Measurements from ENCODE around the gene WDR49.

WDR49 gene

GRCh38 chr3:167653155-167653554 lies 587 bp downstream of the WDR49 start:
- Histone ChIP-seq H3K4me3 (ENCODE audit: low read depth, low read length, poor library complexity, severe bottlenecking) (no peak overlapping the region), H4K20me1 (ENCODE audit: insufficient read depth, low read length) (no peaks in the 10 kb centered on the region), H3F3A (ENCODE audit: insufficient read depth, low read length) (no peaks in the 10 kb centered on the region), H2AFZ (ENCODE audit: low read length) (no peak overlapping the region), H3K4me2 (ENCODE audit: low read length) (no peak overlapping the region), H3K4me1 (ENCODE audit: insufficient read depth, low read length, severe bottlenecking) (no peaks in the 10 kb centered on the region), H3K9ac (ENCODE audit: low read length) (no peak overlapping the region), H3K79me2 (ENCODE audit: insufficient read depth, low read length) (no peaks in the 10 kb centered on the region), H3K36me3 (ENCODE audit: insufficient read depth, low read length) (no peaks in the 10 kb centered on the region), H3K27ac (ENCODE audit: low read depth, low read length, poor library complexity, severe bottlenecking) (no peak overlapping the region), H3K9me3 (ENCODE audit: low read length) (no peaks in the 10 kb centered on the region), H3K27me3 (ENCODE audit: insufficient read depth, low read length) (no peaks in the 10 kb centered on the region), H3K9me2 (ENCODE audit: low read depth, low read length) (no peaks in the 10 kb centered on the region)
- TF ChIP-seq CTCF (IDR thresholded peaks at IDR 0.05; ENCODE audit: low read length) (no peak), EZH2 (IDR thresholded peaks at IDR 0.05; ENCODE audit: borderline replicate concordance, low read length) (no peak)

GRCh38 chr3:167651826-167652225 lies 1.9 kb downstream of the WDR49 start:
- no peaks in the 10 kb centered on the region for H3K79me2 ChIP-seq (ENCODE audit: insufficient read depth, low read length)
- TF ChIP-seq CTCF (IDR thresholded peaks at IDR 0.05; ENCODE audit: low read length) (no peak), EZH2 (IDR thresholded peaks at IDR 0.05; ENCODE audit: borderline replicate concordance, low read length) (no peak)
- no peak overlapping the region for H3K27ac ChIP-seq (ENCODE audit: low read depth, low read length, poor library complexity, severe bottlenecking)
- H2AFZ ChIP-seq (ENCODE audit: low read length): no peak overlapping the region
- H3K9me3 ChIP-seq (ENCODE audit: low read length): no peaks in the 10 kb centered on the region
- H3K9me2 ChIP-seq (ENCODE audit: low read depth, low read length): no peaks in the 10 kb centered on the region
- no peaks in the 10 kb centered on the region for H3F3A ChIP-seq (ENCODE audit: insufficient read depth, low read length)
- no peak overlapping the region for H3K4me3 ChIP-seq (ENCODE audit: low read depth, low read length, poor library complexity, severe bottlenecking)
- H3K36me3 ChIP-seq (ENCODE audit: insufficient read depth, low read length): no peaks in the 10 kb centered on the region
- no peak overlapping the region for H3K4me2 ChIP-seq (ENCODE audit: low read length)
- no peaks in the 10 kb centered on the region for H3K4me1 ChIP-seq (ENCODE audit: insufficient read depth, low read length, severe bottlenecking)
- H4K20me1 ChIP-seq (ENCODE audit: insufficient read depth, low read length): no peaks in the 10 kb centered on the region
- no peaks in the 10 kb centered on the region for H3K27me3 ChIP-seq (ENCODE audit: insufficient read depth, low read length)
- H3K9ac ChIP-seq (ENCODE audit: low read length): no peak overlapping the region

DNA sequence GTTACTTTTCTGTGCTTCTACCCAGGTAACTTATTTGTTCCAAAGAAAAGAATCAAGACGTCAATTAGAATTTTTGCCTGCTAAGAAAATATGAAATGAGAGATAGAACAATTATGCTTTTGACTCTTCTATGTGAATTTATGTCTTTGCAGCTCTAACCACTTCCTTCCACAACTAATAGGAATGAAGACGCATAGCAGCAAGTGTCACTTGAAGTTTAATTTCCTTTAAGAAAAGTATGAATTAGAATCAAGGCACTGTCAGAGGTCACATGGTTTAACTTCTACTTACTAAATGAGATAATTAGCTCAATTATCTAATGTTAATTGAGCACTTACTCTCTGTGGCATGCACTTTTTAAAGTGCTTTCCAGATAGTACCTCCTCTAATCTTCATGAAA lies 3.3 kb downstream of the WDR49 start:
- Histone ChIP-seq H2AFZ (ENCODE audit: low read length) (no peak overlapping the region), H3K9ac (ENCODE audit: low read length) (no peak overlapping the region), H3F3A (ENCODE audit: insufficient read depth, low read length) (no peaks in the 10 kb centered on the region), H4K20me1 (ENCODE audit: insufficient read depth, low read length) (no peaks in the 10 kb centered on the region), H3K36me3 (ENCODE audit: insufficient read depth, low read length) (no peaks in the 10 kb centered on the region), H3K4me1 (ENCODE audit: insufficient read depth, low read length, severe bottlenecking) (no peaks in the 10 kb centered on the region), H3K9me2 (ENCODE audit: low read depth, low read length) (no peaks in the 10 kb centered on the region), H3K4me2 (ENCODE audit: low read length) (no peak overlapping the region), H3K79me2 (ENCODE audit: insufficient read depth, low read length) (no peaks in the 10 kb centered on the region), H3K27me3 (ENCODE audit: insufficient read depth, low read length) (no peaks in the 10 kb centered on the region), H3K27ac (ENCODE audit: low read depth, low read length, poor library complexity, severe bottlenecking) (no peak overlapping the region), H3K4me3 (ENCODE audit: low read depth, low read length, poor library complexity, severe bottlenecking) (no peak overlapping the region), H3K9me3 (ENCODE audit: low read length) (no peaks in the 10 kb centered on the region)
- TF ChIP-seq CTCF (IDR thresholded peaks at IDR 0.05; ENCODE audit: low read length) (no peak), EZH2 (IDR thresholded peaks at IDR 0.05; ENCODE audit: borderline replicate concordance, low read length) (no peak)
